Measurements from ENCODE around the gene CAPN13. TPM values are rescaled to one million over a fixed set of nuclear protein-coding genes. Genes with fewer than 3 reads are reported as not detected.

The CAPN13 gene
- total and polyA plus RNA-seq, 2 donors (not counting 1 experiment from before 2014, with no cell fraction given) = not detected

DNA sequence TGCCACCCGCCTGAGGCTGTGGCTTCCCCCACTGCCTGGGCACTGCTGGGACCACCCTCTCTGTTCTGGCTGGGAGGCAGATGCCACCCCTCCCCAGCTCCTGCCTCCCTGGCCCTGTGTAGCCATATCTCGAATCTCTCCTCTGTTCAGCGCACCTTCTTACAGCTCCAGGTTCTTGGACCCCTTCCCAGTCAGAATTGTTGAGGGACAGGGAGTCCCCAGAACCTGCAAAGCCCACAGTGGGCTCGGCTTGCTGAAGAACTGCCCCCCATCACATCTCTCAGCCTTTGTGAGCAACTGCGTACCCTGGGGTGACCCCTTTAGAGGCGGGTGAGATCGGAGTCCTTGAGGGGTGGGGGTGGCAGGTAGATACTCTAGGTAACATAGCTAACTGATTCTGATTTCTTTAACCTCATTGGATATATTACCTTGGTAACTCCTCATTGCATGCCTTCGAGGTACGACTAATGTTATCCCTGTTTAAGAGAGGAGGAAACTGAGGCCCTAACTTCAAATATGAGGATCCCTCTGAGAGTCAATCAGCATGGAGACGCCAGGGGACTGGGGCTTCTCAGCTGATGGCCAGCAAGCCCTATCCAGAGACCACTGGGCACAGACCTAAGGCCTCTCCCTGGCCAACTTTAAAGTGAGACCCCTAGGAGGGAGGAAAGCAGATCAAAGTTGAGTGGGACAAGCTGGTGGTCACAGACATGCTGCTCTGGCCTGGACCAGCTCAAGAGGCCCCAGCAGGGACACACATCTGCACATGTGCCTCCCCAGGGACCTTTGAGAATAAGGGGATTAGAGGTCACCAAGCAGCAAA is 101.3 kb downstream of the CAPN13 start:
- TF ChIP-seq CTCF (IDR thresholded peaks at IDR 0.05) (no peak), EZH2 (IDR thresholded peaks at IDR 0.05; ENCODE audit: borderline replicate concordance, insufficient read depth, low read depth, low read length, poor library complexity, severe bottlenecking) (no peak)
- H3K27ac Mint-ChIP-seq = no peak overlapping the region

More for the DNA sequence above, 101.3 kb downstream of the CAPN13 start:
- intact Hi-C loops (cut with micrococcal nuclease) = loop anchor here (5.0 to 10.0 kb wide), 2 partner anchors 231 to 369 kb away; no protein-coding TSS in a partner anchor
- Histone ChIP-seq H3K36me3 (replicated peaks in 1 of 2; ENCODE audit: control extremely low read depth in 1 of 2, control insufficient read depth in 1 of 2, extremely low read depth in 1 of 2, insufficient read depth in 2 of 2, low read length in 1 of 2) (no peaks in the 10 kb centered on the region), H2AFZ (ENCODE audit: insufficient read depth, low read depth, low read length, poor library complexity, severe bottlenecking) (no peak overlapping the region), H3K4me2 (replicated peaks; ENCODE audit: low read depth, low read length, poor library complexity, severe bottlenecking) (no peak overlapping the region), H4K20me1 (ENCODE audit: control insufficient read depth, insufficient read depth, low read length, poor library complexity, severe bottlenecking) (no peaks in the 10 kb centered on the region), H3K79me2 (ENCODE audit: control insufficient read depth, insufficient read depth, low read length) (no peaks in the 10 kb centered on the region), H3K27ac (ENCODE audit: low read length in 2 of 2) (no peak overlapping the region), H3K4me3 (ENCODE audit: control extremely low read depth in 1 of 5, extremely low read depth in 1 of 5, insufficient read depth in 1 of 5, low read depth in 2 of 5, low read length in 4 of 5) (no peak overlapping the region), H3K9me3 (ENCODE audit: control extremely low read depth in 1 of 3, control insufficient read depth in 2 of 3, insufficient read depth in 1 of 3, low read length in 2 of 3) (peaks cover 2 to 18% (median 6%) of the 10 kb centered on the region in 3 donors), H3K27me3 (replicated peaks in 1 of 4; ENCODE audit: control extremely low read depth in 1 of 4, control insufficient read depth in 3 of 4, insufficient read depth in 4 of 4, low read length in 3 of 4) (no peaks in the 10 kb centered on the region), H3K9ac (ENCODE audit: low read length) (no peak overlapping the region), H3K4me1 (ENCODE audit: control insufficient read depth in 2 of 2, insufficient read depth in 2 of 2, low read length in 2 of 2) (peaks cover 0 to 5% of the 10 kb centered on the region in 2 donors)
- Mint-ChIP-seq H3K4me1 (peaks cover 4% of the 10 kb centered on the region), H3K27me3 (no peaks in the 10 kb centered on the region), H3K9me3 (ENCODE audit: insufficient read depth) (peaks cover 12% of the 10 kb centered on the region), H3K4me3 (no peak overlapping the region)
- DNase-seq (no peak), ATAC-seq (ENCODE audit: low read depth) (no peak)
- WGBS (ENCODE audit: insufficient coverage) = 96% methylated on average over 5 of the region's 10 CpGs
- ChIA-PET POLR2A (interaction anchor here (0.5 to 0.6 kb wide), 2 partner anchors 260 to 496 kb away, joined by 9 to 15 read pairs; no protein-coding TSS in a partner anchor), CTCF (interaction anchor here (0.8 to 13.9 kb wide), 25 partner anchors 8 to 817 kb away, joined by 3 to 610 read pairs (median 5); partner anchors contain the start of genes LBH and YPEL5)
